ENCODE data around the gene EGFLAM. TPM values are rescaled to one million over a fixed set of nuclear protein-coding genes. Genes with fewer than 3 reads are reported as not detected.

The EGFLAM gene
- total RNA-seq, 4 donors from 2014 or later, result 6.6 to 13.6 (median 9.8) TPM

DNA sequence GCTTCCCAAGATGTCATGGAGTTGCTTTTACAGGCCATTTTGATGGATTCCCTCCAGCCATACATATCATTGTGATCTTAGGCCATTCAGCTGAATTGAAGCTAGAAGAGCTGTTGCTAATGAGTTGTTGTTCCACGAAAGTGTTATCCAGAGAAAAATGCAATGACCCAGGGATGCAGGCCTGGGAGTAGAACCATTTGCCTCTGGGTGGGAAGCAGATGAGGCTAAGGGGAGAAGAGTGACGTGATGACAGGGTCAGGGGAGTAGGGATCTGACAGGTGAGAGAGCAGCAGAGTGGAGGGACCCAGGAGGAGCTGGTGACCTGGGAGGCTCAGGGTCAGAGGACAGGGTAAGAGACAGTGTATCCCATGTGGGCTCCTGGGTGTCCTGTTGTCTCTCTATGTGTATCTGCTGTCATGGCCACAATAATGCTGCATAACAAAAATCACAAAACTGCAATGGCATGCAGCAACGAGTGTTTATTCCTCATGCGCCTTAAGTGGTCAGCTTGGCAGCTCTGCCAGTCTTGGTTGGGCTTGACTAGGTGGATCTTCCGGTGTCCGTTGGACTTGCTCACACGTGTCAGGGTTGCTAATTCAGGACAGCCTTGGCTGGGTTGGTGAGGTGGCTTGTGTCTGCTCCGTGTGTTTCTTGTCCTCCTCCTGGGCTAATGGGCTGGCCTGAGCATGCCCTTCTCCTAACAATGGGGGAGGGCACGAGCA lies 207.5 kb downstream of the EGFLAM start:
- no peaks in the 10 kb centered on the region for H3K36me3 ChIP-seq
- H3K4me3 ChIP-seq, result no peak overlapping the region
- TF ChIP-seq POLR2A (IDR thresholded peaks at IDR 0.05; ENCODE audit: low read depth) (no peak), POLR2AphosphoS5 (IDR thresholded peaks at IDR 0.05) (no peak), EP300 (IDR thresholded peaks at IDR 0.05) (no peak)
- TF ChIP-seq, protein P1, sequence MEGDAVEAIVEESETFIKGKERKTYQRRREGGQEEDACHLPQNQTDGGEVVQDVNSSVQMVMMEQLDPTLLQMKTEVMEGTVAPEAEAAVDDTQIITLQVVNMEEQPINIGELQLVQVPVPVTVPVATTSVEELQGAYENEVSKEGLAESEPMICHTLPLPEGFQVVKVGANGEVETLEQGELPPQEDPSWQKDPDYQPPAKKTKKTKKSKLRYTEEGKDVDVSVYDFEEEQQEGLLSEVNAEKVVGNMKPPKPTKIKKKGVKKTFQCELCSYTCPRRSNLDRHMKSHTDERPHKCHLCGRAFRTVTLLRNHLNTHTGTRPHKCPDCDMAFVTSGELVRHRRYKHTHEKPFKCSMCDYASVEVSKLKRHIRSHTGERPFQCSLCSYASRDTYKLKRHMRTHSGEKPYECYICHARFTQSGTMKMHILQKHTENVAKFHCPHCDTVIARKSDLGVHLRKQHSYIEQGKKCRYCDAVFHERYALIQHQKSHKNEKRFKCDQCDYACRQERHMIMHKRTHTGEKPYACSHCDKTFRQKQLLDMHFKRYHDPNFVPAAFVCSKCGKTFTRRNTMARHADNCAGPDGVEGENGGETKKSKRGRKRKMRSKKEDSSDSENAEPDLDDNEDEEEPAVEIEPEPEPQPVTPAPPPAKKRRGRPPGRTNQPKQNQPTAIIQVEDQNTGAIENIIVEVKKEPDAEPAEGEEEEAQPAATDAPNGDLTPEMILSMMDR (IDR thresholded peaks at IDR 0.05), result no peak
- H3K4me1 ChIP-seq, result peaks cover 75 to 82% (median 79%) of the 10 kb centered on the region in 4 donors
- DNase-seq (ENCODE audit: extremely low spot score), result peak; percentile 66
- no peaks in the 10 kb centered on the region for H3K27me3 ChIP-seq
- H3K27ac ChIP-seq (replicated peaks in 1 of 4), result peak overlapping the region; percentile 75 to 83 (median 80)
- no peaks in the 10 kb centered on the region for H3K9me3 ChIP-seq
- intact Hi-C loops (cut with DNase I), result no loop called here
- WGBS, result 82% methylated on average over 9 of the region's 9 CpGs

DNA sequence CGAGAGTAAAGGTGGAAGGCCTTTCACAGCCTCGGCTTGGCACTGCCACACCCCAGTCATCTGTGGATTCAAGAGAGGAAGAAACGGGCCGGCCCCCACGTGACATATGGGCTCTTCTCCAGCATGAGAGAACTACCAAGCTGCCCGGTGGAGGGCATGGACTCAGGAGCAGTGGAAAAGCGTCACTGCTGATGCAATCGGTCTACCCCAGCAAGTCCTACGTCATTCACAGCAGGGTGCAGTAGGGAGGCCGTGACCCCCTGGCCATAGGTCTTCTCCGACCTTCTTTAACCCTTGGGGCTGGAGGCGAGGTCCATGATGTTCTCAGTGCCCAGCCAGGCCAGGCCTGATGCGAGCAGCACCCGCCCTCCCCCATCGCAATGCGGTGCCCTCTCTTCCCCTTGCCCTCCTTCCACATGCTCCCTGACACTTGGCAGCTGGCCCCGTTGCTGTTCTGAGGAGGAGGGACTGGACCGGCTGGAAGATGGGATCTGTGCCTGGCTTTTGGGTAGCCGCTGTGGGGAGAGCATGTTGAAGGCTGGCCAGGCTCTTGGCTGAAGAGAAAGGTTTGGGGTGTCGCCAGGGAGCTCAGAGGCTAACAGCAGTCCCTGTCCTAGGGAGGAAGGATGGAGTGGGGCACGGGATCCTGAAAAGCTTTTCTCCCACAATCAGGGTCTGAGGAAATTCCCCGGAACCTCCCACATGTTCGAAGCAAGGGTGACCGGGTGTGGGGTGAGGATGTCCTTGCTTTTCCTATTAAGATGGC lies 208.2 kb downstream of the EGFLAM start:
- H3K9me3 ChIP-seq, result no peaks in the 10 kb centered on the region
- no peaks in the 10 kb centered on the region for H3K36me3 ChIP-seq
- peak; percentile 92 for DNase-seq (ENCODE audit: extremely low spot score)
- H3K27me3 ChIP-seq, result no peaks in the 10 kb centered on the region
- intact Hi-C loops (cut with DNase I), result no loop called here
- WGBS, result 62% methylated on average over 12 of the region's 24 CpGs
- peaks cover 75 to 82% (median 79%) of the 10 kb centered on the region in 4 donors for H3K4me1 ChIP-seq
- TF ChIP-seq EP300 (IDR thresholded peaks at IDR 0.05) (no peak), POLR2AphosphoS5 (IDR thresholded peaks at IDR 0.05) (peak; percentile 9 to 50)
- TF ChIP-seq, protein P1 (IDR thresholded peaks at IDR 0.05), result no peak
- peak overlapping the region; percentile 75 to 83 (median 80) for H3K27ac ChIP-seq (replicated peaks in 1 of 4)
- H3K4me3 ChIP-seq, result peak overlapping the region; percentile 0 to 30 (median 15)

DNA sequence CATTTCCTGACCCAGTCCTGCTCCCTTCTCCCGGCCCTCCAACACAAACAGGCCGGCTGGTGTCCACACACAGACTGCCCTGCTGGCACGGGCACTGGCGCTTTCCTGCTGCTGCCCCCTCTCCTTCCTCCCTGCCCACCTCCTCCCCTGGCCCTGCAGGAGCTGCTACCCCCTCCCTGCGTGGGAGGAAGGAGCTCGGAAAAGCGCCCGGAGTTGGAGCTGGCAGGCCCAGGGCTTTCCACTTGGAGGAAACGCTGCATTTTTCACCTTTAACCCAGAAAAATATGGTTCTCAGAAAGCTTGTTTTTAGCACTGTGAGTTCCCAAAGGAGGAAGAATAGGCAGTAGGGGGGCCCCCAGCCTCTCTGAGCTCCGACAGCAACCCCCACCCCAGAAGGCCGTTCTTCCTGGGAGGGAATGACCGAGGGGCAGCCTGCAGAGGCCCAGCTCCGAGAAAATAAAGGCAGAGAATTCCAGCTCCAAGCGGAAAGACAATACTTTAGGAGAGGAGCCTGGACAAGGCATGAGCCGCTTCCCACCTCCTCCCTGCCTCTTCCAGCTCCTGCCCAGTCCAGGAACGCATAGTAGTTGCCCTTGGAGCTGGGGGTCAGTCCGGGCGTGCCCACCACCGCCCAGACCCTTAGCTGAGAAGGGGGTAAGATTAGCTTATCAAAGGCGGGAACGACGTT lies 209.1 kb downstream of the EGFLAM start:
- peak; percentile 87 for DNase-seq (ENCODE audit: extremely low spot score)
- 22% methylated on average over 19 of the region's 22 CpGs for WGBS
- TF ChIP-seq, protein P1 (IDR thresholded peaks at IDR 0.05), result no peak
- TF ChIP-seq POLR2A (IDR thresholded peaks at IDR 0.05; ENCODE audit: low read depth) (no peak), POLR2AphosphoS5 (IDR thresholded peaks at IDR 0.05) (peak in 1 of 2 donors; percentile 38), EP300 (IDR thresholded peaks at IDR 0.05) (no peak)
- H3K4me1 ChIP-seq, result peaks cover 76 to 81% (median 78%) of the 10 kb centered on the region in 4 donors
- intact Hi-C loops (cut with DNase I), result no loop called here
- H3K9me3 ChIP-seq, result no peaks in the 10 kb centered on the region
- no peaks in the 10 kb centered on the region for H3K36me3 ChIP-seq
- H3K27me3 ChIP-seq, result no peaks in the 10 kb centered on the region
- peak overlapping the region; percentile 0 to 30 (median 15) for H3K4me3 ChIP-seq
- H3K27ac ChIP-seq (replicated peaks in 1 of 4), result peak overlapping the region; percentile 75 to 83 (median 80)

DNA sequence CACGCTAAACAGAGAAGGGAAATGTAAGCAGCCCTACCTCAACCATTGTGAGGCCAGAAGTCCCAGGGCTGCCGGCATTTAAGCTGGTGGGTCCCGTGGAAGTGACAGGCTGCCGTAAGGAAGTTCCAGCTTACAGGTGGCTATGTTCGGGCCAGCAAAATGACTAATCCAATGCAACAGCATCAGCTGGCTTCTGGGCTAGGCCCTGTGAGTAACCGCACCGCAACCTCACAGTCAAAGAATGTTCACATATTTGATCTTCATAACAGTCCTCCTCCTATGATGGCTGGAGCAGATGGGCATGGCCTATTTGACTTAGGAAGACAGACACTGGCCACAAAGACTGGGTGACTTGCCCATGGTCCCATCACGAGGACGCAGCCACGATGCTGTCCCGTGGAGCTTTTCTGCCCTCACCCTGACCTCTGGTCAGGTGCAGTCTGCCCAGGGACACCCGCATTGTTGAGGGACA lies 209.9 kb downstream of the EGFLAM start:
- 62% methylated on average over 12 of the region's 12 CpGs for WGBS
- H3K9me3 ChIP-seq, result no peaks in the 10 kb centered on the region
- H3K27me3 ChIP-seq, result no peaks in the 10 kb centered on the region
- TF ChIP-seq POLR2A (IDR thresholded peaks at IDR 0.05; ENCODE audit: low read depth) (peak; percentile 49), EP300 (IDR thresholded peaks at IDR 0.05) (no peak), POLR2AphosphoS5 (IDR thresholded peaks at IDR 0.05) (peak; percentile 44 to 48)
- TF ChIP-seq, protein P1 (IDR thresholded peaks at IDR 0.05), result no peak
- peak overlapping the region in 1 of 4 donors; percentile 30 for H3K4me3 ChIP-seq
- peak; percentile 91 for DNase-seq (ENCODE audit: extremely low spot score)
- peak overlapping the region; percentile 75 to 83 (median 80) for H3K27ac ChIP-seq (replicated peaks in 1 of 4)
- H3K36me3 ChIP-seq, result no peaks in the 10 kb centered on the region
- intact Hi-C loops (cut with DNase I), result no loop called here
- H3K4me1 ChIP-seq, result peaks cover 71 to 79% (median 73%) of the 10 kb centered on the region in 4 donors

Data from esophagus muscularis mucosa (tissue), 4 donors.